ENCODE measurements around the gene SHISA8.

DNA sequence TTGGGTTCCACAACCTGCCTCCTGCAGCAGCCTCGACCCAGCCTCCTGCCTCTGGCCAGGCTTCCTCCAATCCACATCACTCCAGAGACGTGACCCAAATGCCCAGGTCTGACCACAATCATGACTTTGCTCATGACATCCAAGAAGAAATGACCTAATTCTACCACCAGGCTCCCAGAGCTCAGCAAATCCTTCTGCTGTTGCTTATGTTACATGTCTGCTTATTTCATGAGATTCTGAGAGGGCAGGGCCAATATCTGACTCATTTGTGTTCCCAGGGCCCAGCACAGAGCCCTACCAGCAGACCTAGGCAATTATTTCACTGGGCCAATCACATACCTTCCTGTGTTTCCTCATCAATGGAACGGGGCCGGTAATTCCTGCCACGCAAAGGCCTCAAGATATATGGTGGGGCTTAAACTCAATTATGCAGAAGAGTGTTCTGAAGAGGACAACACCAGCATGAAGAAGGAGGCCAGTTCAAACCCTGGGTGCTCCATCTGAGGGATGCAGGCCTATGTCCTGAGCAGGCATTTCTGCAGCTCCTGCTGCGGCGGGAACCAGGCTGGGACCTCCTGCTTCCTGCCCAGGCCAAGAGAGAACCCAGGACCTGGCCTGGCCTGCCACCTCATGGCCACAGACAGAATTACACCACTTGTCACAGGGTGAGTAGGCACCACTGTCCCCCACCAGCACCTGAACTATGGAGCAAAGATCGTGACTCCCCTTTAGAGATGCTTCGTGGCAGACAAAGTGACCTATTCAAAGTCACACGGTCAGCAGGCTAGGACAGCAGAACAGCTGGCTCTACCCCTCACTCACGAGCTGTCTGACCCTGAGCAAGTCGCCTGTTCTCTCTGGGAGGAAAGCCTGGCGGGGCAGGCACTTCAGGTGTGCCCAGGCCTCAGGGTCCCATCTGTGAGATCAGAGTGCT lies 26.2 kb upstream of the SHISA8 start:
- TF ChIP-seq CTCF (IDR thresholded peaks at IDR 0.05) (peak; percentile 86 to 99 (median 92)), POLR2A (IDR thresholded peaks at IDR 0.05) (no peak)
